Stimulated activated CD4-positive, alpha-beta T cell treated with anti-CD3 and anti-CD28 coated beads, Interleukin-1b, Interleukin-23, amount 100 ng/mL, for 24 hours (primary cell): ENCODE results near the gene DKC1.

ENCODE experiments used
- DNase-seq, 4 experiments: peaks; one replicate each; pipeline ENCODE4 v3.0.0-alpha.2; 2020; ENCODE audit warnings: low read depth in 4 of 4, low spot score in 1 of 4

DKC1 gene

DNA sequence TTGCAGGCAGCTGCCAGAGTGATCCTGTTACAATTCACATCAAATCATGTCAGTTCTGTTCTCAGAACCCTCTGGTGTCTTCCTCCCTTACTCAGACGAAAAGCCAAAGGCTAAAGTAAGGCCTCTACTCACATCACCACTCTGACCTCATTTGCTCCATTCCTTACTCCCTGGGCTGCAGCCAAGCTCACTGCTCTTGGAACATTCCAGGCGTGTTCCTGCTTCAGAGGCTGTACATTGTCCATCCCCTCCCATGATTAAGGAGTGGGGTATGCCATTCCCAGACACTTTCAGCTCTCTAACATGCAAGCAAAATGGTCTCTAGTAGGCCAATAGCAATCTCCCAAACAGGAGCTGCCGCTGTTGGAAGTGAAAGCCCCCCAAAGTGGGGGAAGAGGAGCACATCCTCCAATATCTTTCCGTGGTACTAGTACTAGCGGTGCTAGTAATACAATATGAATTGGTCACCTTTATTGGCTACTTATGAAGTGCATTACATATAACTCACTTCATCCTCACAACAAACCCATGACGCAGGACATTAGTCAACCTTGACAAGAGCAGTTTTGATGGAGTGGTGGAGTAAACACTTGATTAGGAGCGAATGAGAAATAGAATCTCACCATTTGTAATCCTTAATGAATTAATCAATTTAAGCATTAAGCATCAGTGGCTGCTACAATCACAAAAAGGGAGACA is 26.8 kb upstream of the DKC1 start:
- no peak for DNase-seq

GRCh38 chrX:154737136-154737535 is 25.5 kb upstream of the DKC1 start:
- DNase-seq, result no peak

DNA sequence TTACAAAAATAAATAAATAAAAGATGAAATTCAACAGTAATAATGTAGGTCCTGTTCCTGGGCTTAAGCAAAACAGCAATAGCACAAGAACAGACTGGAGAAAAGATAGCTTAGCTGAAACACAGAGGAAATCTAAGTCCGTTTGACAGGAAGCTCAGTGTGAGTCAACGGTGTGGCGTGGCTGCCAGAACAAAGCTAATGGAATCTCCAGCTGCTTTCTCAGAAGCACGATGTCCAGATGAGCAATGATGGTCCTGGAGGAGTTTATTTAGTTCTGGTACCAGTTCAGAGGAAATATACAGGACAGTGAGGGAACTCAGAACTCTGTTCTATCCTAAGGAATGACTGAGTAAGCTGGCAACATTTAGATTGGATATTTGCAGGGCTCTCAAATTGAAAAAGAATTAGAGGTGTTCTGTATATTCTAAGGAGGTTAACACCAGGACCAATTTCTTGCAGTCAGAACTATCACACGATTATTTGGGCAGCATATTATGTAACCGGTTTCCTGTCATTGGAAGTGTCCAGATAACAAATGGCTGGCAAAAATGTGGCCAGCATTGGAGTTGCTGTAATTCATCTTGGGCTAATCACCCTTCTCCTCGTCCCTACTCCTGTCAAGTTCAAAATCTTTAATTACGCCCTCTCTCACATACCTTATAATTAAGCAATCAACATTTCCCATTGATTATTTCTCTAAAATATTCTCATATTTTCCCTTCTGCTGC is 24.5 kb upstream of the DKC1 start:
- DNase-seq, result no peak

GRCh38 chrX:154739952-154740465 is 22.7 kb upstream of the DKC1 start:
- DNase-seq, result no peak

GRCh38 chrX:154742613-154743012 is 20.1 kb upstream of the DKC1 start:
- no peak for DNase-seq

GRCh38 chrX:154748712-154749339 is 13.8 kb upstream of the DKC1 start:
- DNase-seq, result peak in 1 of 4 experiments; percentile 14

DNA sequence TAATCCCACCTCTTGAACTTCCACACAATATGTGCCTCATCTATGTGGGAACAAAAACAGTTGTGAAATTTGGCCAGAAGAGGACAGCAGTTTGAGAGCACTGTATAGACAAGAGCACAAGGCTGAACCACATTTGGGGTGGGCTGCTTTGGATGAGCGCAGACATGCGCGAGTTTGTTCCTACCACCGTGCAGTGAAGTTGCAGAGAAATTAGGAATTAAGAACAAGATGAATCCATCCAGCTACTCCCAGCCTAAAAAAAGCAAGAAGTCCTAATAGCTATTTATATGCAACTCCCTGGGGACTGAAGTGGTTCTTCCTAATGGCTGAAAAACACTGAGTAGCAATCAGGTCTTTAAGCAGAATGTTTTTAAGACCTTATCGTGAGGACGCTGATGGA is 12.8 kb upstream of the DKC1 start:
- no peak for DNase-seq

GRCh38 chrX:154750301-154751202 is 12.1 kb upstream of the DKC1 start, which contains the start of gene GAB3:
GAB3 (minus strand) TSS chrX:154751077; CDS start chrX:154751025, 52 bp downstream.
- DNase-seq, result no peak

DNA sequence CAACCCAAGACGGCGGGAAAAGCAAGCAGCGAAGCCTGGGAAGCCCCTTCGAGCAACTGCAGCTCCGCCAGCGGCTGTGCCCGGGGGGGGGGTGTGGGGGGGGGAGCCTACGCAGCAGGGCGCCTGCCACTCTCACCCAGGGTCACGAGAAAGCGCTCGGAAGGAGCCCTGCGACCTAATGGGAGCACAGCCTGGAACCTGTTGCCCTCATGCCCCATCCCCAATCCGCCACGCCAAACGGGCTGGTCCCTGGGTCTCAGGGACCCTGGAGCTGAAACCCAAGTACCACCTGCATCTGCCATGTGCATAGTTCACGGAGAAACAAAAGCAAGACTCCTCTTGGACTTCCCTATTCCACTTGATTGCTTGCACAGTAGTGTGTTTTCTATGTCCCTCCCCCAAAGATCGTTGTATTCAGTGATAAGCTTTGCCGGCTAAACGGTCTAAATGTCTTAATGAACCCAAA is 11.4 kb upstream of the DKC1 start:
- no peak for DNase-seq

- DNase-seq, result no peak
Observed at GRCh38 chrX:154751669-154752271, 10.9 kb upstream of the DKC1 start.

GRCh38 chrX:154758696-154759095 is 4.0 kb upstream of the DKC1 start:
- no peak for DNase-seq

- no peak for DNase-seq
Observed at GRCh38 chrX:154761977-154762536, 607 bp upstream of the DKC1 start.

- DNase-seq, result no peak
Observed at GRCh38 chrX:154774622-154775021, 12.0 kb downstream of the DKC1 start.

DNA sequence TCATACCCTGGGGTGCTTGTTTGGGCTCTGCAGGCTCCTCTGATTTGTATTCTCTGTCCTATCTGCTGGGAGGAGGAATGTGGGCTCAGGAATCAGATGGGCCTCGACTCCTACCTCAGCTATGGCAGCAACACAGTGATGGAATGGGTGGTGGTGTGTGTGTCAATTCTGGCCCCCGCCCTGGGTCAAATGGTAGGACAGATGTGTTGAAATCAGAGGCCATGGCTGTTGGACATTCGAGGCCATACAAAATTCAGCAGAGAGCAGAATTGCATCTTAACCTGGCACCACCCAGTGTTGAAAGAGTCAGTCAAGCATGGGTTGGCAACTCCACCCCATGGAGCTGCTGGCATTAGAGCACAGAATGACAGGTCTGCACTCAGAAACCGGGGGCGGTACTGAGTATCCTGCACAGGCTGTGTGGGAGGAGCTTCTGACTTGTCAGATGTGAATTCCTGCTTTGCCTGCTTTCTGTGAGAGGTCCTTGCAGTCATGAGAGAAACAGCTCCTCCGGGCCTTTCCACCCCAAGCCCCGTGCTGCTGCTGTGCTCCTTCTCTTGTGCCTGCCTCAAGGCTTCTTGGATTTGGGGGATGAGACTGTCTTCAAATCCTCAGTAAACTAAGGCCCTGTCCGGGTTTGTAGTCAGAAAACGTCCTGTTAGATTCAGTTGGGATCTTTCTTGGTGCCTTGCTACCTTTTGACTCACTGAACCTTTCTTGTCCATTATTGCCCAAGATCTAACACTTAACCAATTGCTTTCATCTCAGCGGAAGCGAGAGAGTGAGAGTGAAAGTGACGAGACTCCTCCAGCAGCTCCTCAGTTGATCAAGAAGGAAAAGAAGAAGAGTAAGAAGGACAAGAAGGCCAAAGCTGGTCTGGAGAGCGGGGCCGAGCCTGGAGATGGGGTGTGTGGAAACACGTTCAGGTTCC is 13.0 kb downstream of the DKC1 start:
- no peak for DNase-seq

DNA sequence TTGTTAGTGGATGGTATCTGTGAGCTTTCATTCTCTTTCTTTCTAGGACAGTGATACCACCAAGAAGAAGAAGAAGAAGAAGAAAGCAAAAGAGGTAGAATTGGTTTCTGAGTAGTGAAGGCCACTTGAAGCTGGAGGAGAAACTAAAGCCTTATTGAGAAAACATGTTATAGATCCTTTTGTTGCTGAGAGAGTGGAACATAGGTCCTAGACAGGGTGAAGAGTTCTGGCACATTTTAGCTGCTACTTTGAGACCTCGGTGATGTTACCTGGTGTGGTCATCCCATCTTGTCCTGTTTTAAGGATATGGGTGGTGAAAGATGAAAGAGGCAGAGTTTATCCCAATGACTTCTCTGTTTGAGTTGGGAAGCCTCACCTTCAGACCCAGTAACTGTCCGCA is 14.1 kb downstream of the DKC1 start:
- no peak for DNase-seq

- DNase-seq, result no peak
Observed at GRCh38 chrX:154779261-154779660, 16.6 kb downstream of the DKC1 start.

DNA sequence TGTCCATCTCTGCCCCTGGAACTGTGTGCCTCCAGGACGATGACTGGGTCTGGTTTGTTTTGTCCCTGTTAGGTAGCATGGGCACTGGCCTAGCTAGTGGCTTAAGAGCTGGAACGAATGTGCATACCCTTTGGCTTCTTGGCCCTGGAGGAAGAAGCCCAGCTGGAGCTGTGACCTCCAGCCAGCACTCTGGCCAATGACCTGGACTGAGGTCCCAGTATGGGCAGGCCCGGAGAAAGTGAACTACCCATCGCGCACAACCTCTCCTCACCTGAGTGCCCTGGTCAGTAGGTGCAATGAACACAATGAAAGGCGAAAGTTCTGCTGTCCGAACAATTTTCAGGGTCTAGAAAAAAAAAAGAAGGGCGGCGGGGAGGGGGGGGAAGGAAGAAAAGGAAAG is 18.3 kb downstream of the DKC1 start:
- DNase-seq, result no peak

DNA sequence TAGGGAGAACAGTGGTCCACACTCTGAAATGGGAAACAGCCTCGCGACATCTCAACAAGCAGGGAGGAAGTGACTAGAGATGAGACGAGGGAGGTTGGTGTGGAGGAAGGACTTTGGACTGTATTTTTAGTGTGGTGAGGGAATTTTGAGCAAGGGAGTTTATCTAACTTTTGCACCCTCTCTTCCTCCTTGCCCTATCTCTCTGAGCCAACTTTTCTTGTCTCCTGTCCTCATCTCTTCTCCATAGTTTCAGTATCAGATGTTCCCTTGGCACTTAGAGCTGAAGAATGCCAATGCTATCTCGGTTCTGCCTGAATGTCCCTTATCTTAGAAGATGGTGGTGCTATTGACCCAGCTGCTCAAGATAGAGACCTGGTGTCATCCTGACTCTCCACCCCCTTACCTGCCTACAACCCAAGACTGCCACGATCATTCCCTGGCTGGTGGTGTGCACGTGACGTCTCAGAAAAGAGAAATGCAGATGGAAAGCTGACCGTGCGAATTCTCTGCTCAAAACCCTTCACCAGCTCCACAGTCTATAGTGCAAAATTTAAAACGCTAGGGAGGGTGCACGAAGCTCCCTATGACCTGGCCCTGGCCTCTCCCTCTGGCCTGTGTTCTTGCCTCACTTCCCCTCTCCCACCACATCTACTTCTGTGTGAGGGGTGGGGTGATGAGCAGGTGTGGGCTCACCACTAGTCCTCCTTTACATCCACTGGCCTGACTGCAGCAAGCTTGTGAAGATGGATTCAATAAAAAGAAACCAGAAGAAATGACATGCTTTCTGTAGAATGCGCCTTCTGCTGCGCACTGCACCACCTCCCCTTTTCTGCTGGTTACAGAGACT is 21.7 kb downstream of the DKC1 start:
- no peak for DNase-seq
